Spleen (tissue), 7 donors: Measurements from ENCODE around the gene NUTF2.

ENCODE experiments used
- POLR2A ChIP-seq, 3 donors: fragments of 450-650 bp; IDR thresholded peaks; one replicate each; pipeline ENCODE4 v1.5.1; 2017; ENCODE audit warnings: antibody characterized with exemption in 3 of 3, mild to moderate bottlenecking in 1 of 3
- TF ChIP-seq, protein P1 (sequence below), 11 experiments: fragments of 200-600 bp in 7 of 11; fragments of 450-650 bp in 4 of 11; sonication (generic) in 4 of 11; IDR thresholded peaks in 8 of 11; conservative IDR thresholded peaks in 3 of 11; 1 replicate in 7 of 11; 2 replicates in 4 of 11; pipeline versions ENCODE4 v1.4.0 to v1.8.0; 2016 to 2021; ENCODE audit warnings: antibody characterized with exemption in 11 of 11, inconsistent platforms in 4 of 11, mild to moderate bottlenecking in 1 of 11
- donor health status: DM: no; HTN: no; CAD: no; lungs with moderate emphysema.
- donor health status: DM: no; HTN: no; CAD: no.
- donor health status: DM: no; HTN: no; CAD: no.

DNA sequence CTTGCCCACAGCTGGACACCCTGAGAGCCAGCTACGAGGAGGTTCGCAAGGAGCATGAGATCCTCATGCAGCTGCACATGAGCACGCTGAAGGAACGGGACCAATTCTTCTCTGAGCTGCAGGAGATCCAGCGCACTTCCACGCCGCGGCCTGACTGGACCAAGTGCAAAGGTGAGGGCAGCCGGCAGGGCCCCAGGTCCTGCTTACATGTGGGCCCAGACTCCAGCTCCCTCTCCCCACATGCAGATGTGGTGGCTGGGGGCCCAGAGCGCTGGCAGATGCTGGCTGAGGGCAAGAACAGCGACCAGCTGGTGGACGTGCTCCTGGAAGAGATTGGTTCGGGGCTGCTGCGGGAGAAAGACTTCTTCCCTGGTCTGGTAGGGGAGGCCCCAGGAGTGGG, 20.8 kb upstream of the NUTF2 start:
- no peak for TF ChIP-seq POLR2A (IDR thresholded peaks at IDR 0.05)
- TF ChIP-seq, protein P1, sequence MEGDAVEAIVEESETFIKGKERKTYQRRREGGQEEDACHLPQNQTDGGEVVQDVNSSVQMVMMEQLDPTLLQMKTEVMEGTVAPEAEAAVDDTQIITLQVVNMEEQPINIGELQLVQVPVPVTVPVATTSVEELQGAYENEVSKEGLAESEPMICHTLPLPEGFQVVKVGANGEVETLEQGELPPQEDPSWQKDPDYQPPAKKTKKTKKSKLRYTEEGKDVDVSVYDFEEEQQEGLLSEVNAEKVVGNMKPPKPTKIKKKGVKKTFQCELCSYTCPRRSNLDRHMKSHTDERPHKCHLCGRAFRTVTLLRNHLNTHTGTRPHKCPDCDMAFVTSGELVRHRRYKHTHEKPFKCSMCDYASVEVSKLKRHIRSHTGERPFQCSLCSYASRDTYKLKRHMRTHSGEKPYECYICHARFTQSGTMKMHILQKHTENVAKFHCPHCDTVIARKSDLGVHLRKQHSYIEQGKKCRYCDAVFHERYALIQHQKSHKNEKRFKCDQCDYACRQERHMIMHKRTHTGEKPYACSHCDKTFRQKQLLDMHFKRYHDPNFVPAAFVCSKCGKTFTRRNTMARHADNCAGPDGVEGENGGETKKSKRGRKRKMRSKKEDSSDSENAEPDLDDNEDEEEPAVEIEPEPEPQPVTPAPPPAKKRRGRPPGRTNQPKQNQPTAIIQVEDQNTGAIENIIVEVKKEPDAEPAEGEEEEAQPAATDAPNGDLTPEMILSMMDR (IDR thresholded peaks at IDR 0.05 in 8 of 11, conservative IDR thresholded peaks at IDR 0.05 in 3 of 11) = no peak
